NCI-H1694 (cell line): ENCODE data around the gene ZNF565.
A peak's percentile ranks its signal among the peaks of the same experiment; 100 is the strongest.
"Not testable (repeated sequence)": the region's sequence is repeated elsewhere in the genome, so short reads cannot be mapped to it uniquely, and the experiment has no call there.

Experiments used
- DNase-seq: peaks from one replicate; lab custom pipeline; 2025; lab: John Stamatoyannopoulos, UW

ZNF565 gene

DNA sequence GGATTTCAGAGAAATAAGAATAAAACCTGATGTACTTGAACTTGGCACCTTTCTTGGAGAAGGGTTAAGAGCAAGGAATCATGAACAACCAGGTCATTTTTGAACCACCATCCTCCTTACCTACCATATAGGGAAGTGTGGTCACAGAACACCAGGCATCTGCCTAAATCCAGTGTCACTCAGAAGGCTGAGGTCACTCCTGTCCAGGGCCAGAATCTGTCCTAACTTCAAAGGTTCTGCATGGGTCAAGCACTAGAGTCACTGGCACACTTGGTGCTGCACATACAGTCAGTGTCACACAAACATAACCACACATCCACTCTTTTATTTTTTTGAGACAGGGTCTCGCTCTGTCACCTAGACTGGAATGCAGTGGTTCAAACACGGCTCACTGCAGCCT is 1.6 kb downstream of the ZNF565 start:
- DNase-seq, result no peak

DNA sequence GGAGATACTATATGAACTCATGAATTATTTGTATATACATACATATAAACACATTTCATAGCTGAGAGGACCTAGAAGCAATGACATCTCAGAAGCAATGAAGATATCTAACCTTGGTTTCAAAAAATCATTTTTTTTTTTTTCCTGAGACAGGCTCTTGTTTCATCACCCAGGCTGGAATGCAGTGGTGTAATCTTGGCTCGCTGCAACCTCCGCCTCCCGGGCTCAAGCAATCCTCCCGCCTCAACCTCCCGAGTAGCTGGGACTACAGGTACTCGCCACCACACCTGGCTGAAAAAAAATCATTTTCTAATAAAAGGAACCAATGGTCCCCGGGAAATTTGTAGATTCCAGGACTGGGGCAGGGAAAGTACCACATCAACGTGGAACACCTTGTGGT is 4.0 kb downstream of the ZNF565 start:
- DNase-seq, result no peak

DNA sequence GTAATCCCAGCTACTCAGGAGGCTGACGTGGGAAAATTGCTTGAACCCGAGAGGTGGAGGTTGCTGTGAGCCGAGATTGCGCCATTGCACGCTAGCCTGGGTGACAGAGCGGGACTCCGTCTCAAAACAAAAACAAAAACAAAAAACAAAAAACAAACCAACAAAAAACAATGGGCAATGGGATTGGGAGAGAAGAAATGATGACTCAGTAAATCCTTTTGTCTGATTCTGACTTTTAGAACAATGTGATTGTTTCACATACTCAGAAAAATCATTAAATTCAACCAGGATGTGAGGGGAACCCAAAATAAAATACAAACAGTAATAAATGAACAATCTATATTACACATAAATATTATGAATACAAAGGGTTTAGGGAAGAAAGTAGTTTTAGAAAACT is 5.1 kb downstream of the ZNF565 start:
- no peak for DNase-seq

DNA sequence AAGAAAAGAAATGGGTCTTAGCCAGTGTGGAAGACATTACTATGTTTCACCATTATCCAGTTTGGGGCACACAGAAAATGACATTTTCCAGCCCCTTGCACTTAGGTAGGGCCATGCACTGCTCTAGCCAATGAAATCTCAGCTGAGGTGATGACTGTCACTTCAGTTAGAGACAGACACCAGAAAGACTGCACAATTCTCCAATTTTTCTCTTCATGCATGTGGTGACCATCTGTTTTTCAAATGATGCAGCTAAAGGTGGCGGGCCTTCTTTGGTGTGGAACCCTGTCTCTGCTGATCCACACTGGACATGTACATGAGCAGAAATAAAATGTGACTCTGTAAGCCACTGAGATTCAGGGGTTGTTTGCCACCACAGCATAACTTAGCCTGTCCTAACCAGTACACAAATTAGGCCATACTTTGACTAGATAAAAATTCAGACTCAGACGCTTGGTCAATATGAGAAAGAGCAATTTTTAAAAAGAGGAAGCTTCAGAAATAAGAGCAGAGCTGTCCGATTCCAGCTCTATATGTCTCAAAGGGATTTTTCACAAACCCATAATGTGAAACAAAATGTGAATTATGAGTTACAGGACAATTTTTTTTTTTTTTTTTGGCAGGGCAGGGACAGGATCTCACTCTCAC is 6.7 kb downstream of the ZNF565 start:
- DNase-seq, result no peak

DNA sequence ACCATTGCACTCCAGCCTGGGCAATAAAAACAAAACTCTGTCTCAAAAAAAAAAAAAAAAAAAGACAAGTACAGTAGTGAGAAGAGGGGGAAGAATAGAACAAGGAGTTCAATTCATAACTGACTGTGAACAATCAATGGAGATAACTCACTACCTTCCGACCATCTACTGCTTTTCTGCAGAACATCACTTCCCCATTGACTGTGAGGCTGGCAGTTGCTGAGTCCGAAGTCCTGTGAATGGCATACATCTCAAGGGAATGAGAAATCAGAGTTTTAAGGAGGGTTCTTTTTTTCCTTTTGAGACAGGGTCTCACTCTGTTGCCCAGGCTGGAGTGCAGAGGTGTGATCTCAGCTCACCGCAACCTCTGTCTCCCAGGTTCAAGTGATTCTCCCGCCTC is 11.2 kb downstream of the ZNF565 start:
- no peak for DNase-seq

DNA sequence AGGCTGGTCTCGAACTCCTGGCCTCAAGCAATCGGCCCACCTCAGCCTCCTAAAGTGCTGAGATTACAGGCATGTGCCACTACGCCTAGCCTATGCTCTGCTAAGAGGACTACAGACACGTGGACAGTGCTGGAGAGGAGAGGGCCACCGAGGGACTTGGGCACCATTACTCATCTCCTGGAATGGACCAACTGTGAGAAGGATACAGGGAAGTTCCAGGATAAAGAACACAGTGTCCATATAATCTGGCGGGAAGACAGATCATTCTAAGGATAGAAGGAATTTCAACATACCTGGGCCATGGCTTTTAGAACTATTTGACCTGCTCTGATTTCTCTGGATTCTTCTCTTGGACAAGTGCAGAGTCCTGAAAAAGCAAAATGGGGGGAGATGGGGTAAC is 12.8 kb downstream of the ZNF565 start:
- no peak for DNase-seq

DNA sequence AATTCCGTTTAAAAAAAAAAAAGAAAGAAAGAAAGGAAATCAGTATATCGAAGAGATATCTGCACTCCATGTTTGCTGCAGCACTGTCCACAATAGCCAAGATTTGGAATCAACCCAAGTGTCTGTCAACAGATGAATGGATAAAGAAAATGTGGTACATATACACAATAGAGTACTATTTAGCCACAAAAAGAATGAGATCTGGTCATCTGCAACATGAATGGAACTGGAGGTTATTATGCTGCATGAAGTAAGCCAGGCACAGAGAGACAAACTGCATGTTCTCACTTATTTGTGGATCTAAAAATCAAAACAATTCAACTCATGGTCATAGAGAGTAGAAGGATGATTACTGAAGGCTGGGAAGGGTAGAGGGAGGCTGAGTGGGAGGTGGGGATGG is 16.3 kb downstream of the ZNF565 start:
- no peak for DNase-seq

DNA sequence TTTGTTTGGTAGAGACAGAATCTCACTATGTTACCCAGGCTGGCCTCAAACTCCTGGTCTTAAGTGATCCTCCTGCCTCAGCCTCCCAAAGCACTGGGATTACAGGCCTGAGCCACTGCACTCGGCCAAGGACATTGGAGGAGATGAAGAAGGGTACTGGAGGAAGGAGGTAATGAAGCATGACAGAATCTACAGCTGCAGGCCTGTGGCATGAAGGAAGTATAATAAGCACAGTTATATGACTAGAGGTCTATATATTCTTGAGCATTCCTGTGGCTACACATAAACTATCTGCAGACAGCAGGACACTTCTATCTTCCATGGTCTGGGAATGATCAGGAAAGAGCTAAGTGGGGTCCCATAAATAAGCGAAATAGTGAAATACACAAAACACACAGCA is 18.2 kb downstream of the ZNF565 start:
- no peak for DNase-seq

GRCh38 chr19:36186722-36187121 is 27.7 kb downstream of the ZNF565 start:
- DNase-seq, result not testable (repeated sequence)

DNA sequence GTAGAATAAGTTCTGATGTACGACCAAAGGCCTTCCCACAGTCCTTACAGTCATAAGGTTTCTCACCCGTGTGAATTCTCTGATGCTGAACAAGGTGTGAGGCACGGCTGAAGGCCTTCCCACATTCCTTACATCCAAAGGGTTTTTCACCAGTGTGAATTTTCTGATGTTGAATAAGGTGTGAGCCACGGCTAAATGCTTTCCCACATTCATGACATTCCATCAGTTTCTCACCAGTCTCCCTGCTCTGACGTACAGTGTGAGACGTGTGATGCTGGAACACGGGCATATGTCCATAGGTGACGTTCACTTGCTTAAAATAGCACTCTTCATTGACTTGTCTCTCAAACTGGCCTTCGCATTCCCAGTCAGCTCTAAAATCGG is 31.2 kb downstream of the ZNF565 start:
- DNase-seq, result no peak

GRCh38 chr19:36182612-36183244 is 31.7 kb downstream of the ZNF565 start:
- DNase-seq, result no peak

GRCh38 chr19:36179077-36179476 is 35.4 kb downstream of the ZNF565 start:
- DNase-seq, result not testable (repeated sequence)

DNA sequence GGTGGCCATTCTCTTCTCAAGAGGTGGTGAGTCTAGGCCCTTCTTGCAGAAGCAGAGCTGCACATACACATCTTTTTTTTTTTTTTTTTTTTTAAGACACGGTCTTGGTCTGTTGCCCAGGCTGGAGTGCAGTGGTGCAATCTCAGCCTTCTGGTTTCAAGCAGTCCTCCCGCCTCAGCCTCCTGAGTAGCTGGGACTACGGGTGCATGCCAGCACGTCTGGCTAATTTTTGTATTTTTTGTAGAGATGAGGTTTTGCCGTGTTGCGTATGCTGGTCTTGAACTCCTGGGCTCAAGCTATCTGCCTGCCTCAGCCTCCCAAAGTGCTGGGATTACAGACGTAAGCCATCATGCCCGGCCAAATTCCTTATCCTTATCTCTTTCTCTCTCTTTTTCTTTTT is 40.6 kb downstream of the ZNF565 start:
- DNase-seq, result not testable (repeated sequence)

DNA sequence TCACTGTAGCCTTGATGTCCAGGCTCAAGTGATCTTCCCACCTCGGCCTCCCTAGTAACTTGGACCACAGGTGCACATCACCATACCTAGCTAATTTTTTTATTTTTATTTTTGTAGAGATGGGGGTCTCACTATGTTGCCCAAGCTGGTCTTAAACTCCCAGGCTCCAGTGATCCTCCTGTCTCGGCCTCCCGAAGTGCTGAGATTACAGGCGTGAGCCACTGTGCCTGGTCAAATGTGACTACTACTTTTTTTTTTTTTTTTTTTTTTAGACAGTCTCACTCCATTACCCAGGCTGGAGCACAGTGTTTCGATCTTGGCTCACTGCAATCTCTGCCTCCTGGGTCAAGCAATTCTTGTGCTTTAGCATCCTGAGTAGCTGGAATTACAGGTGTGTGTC is 41.6 kb downstream of the ZNF565 start:
- no peak for DNase-seq

GRCh38 chr19:36169084-36169760 is 45.2 kb downstream of the ZNF565 start:
- peak; percentile 16 for DNase-seq

DNA sequence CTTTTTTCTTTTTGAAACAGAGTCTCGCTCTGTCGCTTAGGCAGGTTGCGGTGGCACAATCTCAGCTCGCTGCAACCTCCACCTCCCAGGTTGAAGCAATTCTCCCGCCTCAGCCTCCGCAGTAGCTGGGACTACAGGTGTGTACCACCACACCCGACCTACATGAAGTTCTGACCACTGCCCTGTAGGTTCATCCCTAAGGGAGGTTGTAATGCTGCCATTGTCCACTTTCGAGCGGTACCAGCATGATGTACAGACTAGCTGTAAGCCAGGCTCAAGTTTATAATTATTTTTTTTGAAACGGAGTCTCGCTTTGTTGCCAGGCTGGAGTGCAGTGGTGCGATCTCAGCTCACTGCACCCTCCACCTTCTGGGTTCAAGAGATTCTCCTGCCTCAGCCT is 50.7 kb downstream of the ZNF565 start:
- no peak for DNase-seq

DNA sequence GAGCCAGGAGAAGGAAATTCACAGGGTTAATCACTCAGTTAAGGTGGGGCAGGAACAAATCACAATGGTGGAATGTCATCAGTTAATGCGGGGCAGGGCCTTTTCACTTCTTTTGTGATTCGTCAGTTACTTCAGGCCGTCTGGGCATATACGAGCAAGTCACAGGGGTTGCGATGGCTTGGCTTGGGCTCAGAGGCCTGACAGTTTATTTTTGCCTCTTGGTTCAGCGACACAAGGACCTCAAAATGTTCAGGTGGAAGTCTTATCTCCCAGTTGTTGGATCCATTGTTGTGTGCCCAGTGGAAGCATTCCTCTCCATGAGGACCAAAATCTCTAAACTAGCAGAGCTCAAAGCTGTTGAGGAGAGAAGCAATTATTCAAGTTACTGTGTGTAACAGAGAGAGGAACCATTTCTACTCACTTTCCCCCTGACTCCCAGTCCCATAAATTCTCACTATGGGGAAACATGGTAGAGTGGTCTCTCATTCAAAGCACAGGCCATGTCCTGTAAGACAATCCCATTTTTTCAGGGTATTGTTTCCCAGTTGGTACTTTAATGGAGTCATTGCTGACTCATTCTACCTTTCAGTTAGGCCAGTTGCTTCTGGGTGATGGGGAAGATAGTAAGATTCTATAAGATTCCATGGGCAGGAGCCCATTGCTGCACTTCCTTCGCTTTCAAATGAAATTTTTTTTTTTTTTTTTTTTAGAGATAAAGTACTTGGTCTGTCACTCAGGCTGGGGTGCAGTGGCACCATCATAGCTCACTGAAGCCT is 53.5 kb downstream of the ZNF565 start:
- DNase-seq, result no peak

DNA sequence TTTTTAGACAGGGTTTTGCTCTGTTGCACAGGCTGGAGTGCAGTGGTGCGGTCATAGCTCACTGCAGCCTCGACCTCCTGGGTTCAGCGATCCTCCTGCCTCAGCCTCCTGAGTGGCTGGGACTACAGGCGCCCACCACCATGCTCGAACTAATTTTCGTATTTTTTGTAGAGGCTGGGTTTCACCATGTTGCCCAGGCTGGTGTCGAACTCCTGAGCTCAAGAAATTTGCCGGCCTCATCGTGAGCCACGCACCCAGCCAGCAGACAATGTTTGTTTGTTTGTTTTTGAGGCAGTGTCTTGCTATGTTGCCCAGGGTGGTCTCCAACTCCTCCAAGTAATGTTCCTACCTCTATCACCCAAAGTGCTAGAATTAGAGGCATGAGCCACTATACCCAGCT is 61.3 kb downstream of the ZNF565 start:
- no peak for DNase-seq

DNA sequence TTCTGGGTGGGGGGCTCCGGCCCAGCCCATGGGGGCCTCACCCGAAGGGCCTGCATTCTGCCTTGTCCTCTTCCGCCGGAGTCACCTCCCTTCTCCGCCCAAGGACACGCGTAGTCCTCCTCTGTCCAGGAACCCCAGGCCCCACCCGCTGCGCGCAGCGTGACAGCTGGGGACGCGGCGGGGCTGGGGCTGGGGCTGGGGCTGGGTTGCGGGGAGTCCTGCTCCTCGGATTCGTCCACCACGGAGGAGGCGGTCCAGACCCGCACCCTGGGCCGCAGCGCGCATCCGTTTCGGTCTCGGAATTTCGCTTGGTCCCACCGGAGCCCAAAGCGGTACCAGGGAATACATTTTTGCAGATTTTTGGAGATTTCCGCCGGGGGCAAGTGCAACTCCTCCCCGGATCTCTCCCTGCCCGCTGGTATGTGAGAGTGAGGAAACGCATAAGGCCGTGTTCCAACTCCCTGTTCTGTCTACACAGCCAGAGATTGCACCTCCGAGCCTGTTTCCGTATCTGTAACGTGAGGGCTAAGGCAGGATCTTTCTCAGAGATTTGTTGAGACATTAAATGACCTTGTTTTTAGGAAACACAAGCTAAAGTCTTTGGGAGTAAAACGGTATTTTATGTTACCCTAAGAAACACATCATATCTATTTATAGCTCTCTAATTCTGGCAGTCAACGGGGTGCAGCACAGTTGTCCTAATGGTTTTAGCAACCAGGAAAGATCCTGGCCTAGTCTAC is 61.9 kb downstream of the ZNF565 start, which contains the start of gene COX7A1:
TSS of gene COX7A1 (minus strand) at position 96 of the 740 bp plus-strand sequence. CDS start at position 56, 40 bp downstream.
- no peak for DNase-seq

DNA sequence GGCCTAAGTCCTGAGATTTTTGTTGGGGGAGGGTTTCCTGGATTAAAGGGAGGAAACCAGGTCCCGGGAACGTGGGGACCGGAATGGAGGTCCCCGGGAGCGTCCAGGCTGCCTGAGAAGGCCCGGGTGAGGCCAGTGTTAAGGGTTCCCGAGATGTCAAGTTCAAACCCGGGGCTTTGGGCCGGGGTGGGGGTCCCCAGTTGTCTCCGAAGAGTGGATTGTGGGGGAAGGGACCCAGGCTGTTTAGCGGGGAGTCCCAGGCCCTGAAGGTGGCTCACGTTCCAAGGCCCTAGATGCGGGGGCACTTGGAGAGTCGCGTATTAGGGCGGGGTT is 62.5 kb downstream of the ZNF565 start:
- DNase-seq, result no peak

- DNase-seq, result no peak
Observed at GRCh38 chr19:36151144-36152018, 63.1 kb downstream of the ZNF565 start.
